Tibial artery (tissue), 4 donors: ENCODE results near the gene SMIM1.

Experiments
- DNase-seq, 2 donors: peaks; one replicate each; pipeline ENCODE4 v3.0.0-alpha.2; 2019
- H3K27ac ChIP-seq, 2 donors: fragments of 200-600 bp; sonication (generic) in 1 of 2; 1 replicate in 1 of 2; 2 replicates in 1 of 2; pipeline ENCODE4 v1.5.1; 2018 to 2019; ENCODE audit warnings: mild to moderate bottlenecking in 1 of 2
- H3K27me3 ChIP-seq, 2 donors: fragments of 200-600 bp; sonication (generic) in 1 of 2; one replicate each; pipeline versions ENCODE4 v1.5.1 to v1.6.0; 2016 to 2019
- H3K36me3 ChIP-seq, 3 donors: fragments of 200-600 bp; sonication (generic) in 2 of 3; one replicate each; pipeline ENCODE4 v1.5.1; 2016 to 2019; ENCODE audit warnings: mild to moderate bottlenecking in 2 of 3
- H3K4me1 ChIP-seq, 4 donors: fragments of 200-600 bp; sonication (generic) in 2 of 4; 1 replicate in 3 of 4; 2 replicates in 1 of 4; pipeline ENCODE4 v1.5.1; 2016 to 2019
- H3K4me3 ChIP-seq, 2 donors: fragments of 200-600 bp; sonication (generic) in 1 of 2; 1 replicate in 1 of 2; 2 replicates in 1 of 2; pipeline ENCODE4 v1.5.1; 2018 to 2019; ENCODE audit warnings: mild to moderate bottlenecking in 2 of 2
- H3K9me3 ChIP-seq, 3 donors: fragments of 200-600 bp; sonication (generic) in 1 of 3; one replicate each; pipeline ENCODE4 v1.5.1; 2016 to 2019
- intact Hi-C: fragments of 100-400 bp; cut with DNase I; formaldehyde crosslinking; loops from one replicate; pipeline ENCODE4 v1.15.0; 2023; ENCODE audit warnings: low total_unique reads
- TF ChIP-seq, protein P1 (sequence below), 2 experiments: fragments of 200-600 bp in 1 of 2; fragments of 450-650 bp in 1 of 2; IDR thresholded peaks; one replicate each; pipeline ENCODE4 v1.5.1; 2017 to 2019; ENCODE audit warnings: antibody characterized with exemption in 2 of 2, mild to moderate bottlenecking in 1 of 2, moderate library complexity in 1 of 2

SMIM1 gene

DNA sequence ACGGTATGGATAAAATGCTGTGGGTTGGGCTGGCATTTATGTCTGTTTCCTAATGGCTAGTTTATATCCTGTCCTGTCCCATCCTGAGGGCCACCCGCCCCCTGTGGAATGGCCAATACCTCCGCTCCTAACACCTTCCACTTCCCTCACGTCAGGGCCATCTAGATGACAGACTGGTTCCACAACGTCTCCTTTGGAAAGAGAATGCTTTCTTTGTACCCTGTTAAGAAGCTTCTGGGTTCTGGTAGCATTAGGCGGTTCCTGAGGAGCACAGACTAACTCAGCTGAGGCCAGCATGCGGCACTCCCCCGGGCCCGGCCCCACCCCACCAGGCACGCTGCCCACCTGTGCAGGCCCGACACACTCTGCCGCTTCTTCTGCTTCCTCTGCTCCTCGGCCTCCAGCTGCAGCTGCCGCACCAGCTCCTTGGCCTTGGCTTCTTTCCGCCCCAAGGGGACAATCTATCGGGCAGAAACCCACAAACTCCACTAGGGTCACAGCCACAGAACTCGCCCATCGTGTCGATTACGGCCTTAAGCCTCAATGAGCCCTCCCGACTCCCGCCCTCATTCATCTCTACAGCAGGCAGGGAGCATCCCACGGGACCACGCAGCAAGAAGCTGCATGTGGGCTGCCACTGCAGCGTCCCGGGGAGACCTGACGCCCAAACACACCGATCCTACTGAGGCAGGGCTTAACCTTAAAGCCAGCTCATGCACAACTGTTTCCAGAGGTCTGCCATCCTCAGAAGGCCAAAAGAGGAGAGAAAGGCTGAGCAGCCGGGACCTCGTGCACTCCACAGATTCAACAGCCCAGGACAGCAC lies 11.3 kb downstream of the SMIM1 start:
- H3K4me3 ChIP-seq, result no peak overlapping the region
- no peaks in the 10 kb centered on the region for H3K27me3 ChIP-seq
- TF ChIP-seq, protein P1, sequence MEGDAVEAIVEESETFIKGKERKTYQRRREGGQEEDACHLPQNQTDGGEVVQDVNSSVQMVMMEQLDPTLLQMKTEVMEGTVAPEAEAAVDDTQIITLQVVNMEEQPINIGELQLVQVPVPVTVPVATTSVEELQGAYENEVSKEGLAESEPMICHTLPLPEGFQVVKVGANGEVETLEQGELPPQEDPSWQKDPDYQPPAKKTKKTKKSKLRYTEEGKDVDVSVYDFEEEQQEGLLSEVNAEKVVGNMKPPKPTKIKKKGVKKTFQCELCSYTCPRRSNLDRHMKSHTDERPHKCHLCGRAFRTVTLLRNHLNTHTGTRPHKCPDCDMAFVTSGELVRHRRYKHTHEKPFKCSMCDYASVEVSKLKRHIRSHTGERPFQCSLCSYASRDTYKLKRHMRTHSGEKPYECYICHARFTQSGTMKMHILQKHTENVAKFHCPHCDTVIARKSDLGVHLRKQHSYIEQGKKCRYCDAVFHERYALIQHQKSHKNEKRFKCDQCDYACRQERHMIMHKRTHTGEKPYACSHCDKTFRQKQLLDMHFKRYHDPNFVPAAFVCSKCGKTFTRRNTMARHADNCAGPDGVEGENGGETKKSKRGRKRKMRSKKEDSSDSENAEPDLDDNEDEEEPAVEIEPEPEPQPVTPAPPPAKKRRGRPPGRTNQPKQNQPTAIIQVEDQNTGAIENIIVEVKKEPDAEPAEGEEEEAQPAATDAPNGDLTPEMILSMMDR (IDR thresholded peaks at IDR 0.05), result no peak
- intact Hi-C loops, result no loop called here
- H3K9me3 ChIP-seq, result no peaks in the 10 kb centered on the region
- H3K27ac ChIP-seq, result no peak overlapping the region
- no peak for DNase-seq
- peaks cover 77 to 99% (median 98%) of the 10 kb centered on the region in 3 donors for H3K36me3 ChIP-seq
- H3K4me1 ChIP-seq, result peaks cover 0 to 2% (median 0%) of the 10 kb centered on the region in 4 donors

DNA sequence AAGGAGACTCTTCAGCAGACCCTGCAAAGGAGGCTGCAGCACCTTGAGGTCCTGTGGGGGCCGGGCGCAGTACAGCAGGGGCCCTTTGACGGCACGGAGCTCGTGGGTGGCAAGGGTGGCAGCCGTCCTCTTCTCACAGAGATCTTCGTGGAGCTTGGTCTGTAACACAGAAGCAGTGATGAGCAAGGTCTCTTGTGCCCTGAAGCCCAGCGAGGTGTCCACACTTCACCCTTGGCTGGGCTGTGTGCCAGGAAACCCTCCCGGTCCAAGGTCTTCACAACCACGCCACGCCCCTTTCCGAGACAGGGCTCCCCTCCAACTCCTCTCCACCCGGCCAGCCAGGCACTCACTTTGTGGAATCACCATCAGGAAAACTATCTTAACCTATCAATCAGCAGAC lies 12.5 kb downstream of the SMIM1 start:
- H3K4me3 ChIP-seq, result no peak overlapping the region
- peaks cover 0 to 7% (median 2%) of the 10 kb centered on the region in 4 donors for H3K4me1 ChIP-seq
- no peak for DNase-seq
- H3K9me3 ChIP-seq, result no peaks in the 10 kb centered on the region
- no peaks in the 10 kb centered on the region for H3K27me3 ChIP-seq
- TF ChIP-seq, protein P1 (IDR thresholded peaks at IDR 0.05), result no peak
- H3K27ac ChIP-seq, result no peak overlapping the region
- peaks cover 71 to 99% (median 92%) of the 10 kb centered on the region in 3 donors for H3K36me3 ChIP-seq
- intact Hi-C loops, result no loop called here

DNA sequence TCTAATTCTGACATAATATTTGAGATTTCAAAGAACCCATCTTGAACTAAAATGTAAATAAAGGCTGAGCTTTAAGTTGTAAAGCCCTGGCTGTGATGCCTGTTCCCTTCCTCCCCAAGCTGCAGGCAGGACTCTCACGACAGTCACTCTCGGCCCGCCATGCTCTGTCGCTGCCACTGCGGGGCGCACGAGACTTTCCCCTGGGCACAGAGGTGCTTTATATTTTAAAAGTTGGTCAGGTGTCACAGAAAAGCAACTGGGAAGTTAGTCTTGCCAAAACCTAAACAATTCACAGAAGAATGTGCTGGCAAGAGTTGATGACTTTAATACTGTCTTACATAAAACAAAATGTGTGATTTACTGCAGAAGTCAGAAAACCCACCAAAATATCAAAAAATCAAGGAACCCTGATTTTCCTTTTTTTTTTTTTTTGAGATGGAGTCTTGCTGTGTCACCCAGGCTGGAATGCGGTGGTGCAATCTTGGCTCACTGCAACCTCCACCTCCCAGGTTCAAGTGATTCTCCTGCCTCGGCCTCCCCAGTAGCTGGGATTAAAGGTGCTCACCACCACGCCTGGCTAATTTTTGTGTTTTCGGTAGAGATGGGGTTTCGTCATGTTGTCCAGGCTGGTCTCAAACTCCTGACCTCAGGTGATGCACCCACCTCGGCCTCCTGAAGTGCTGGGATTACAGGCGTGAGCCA lies 13.1 kb downstream of the SMIM1 start:
- Histone ChIP-seq H3K27ac (no peak overlapping the region), H3K9me3 (no peaks in the 10 kb centered on the region), H3K27me3 (no peaks in the 10 kb centered on the region), H3K4me1 (peaks cover 0 to 9% (median 2%) of the 10 kb centered on the region in 4 donors), H3K4me3 (no peak overlapping the region), H3K36me3 (peaks cover 65 to 99% (median 89%) of the 10 kb centered on the region in 3 donors)
- no peak for DNase-seq
- intact Hi-C loops, result no loop called here
- TF ChIP-seq, protein P1 (IDR thresholded peaks at IDR 0.05), result no peak

DNA sequence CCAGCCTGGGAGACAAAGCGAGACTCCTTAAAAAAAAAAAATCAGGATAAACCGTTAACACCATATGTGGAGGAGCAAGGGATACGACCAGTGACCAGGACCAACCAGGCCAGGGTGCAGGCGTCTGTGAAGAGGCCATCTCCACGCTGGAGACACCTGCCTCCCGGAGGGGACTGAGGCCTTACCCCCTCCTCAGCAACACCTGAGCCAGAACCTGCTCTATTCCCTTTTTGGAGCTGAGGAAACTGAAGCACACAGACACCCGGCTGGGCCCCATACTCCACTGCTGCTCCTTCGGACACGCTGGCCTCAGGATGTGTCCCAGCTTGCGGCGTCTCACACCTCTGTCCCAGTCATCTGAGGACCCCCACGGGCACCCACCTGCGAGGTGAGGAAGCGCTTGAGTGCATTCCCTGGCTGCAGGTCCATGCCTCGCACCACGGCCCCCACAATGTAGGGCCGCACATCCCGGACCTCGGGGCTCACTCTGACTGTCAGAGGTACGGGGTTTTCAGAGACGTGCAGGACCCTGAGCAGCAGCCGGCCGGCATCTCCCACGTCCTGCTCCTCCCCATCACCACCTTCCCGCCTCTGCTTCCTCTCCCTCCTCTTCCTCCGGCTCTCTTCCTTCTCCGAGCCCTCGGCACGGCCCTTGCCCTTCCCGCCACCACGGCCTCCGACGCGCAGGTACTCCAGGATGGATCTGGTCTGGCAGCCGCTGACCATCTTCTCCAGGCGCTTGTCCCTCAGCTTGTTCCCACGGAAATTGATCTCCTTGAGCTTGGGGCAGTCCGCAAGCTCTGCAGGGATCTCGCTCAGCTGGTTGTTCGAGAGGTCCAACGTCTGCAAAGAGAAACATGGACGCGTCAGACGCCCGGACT lies 14.2 kb downstream of the SMIM1 start:
- TF ChIP-seq, protein P1 (IDR thresholded peaks at IDR 0.05), result no peak
- intact Hi-C loops, result no loop called here
- H3K27me3 ChIP-seq, result no peaks in the 10 kb centered on the region
- peaks cover 54 to 96% (median 80%) of the 10 kb centered on the region in 3 donors for H3K36me3 ChIP-seq
- no peak overlapping the region for H3K4me3 ChIP-seq
- H3K4me1 ChIP-seq, result peaks cover 0 to 20% (median 5%) of the 10 kb centered on the region in 4 donors
- no peak for DNase-seq
- no peak overlapping the region for H3K27ac ChIP-seq
- no peaks in the 10 kb centered on the region for H3K9me3 ChIP-seq

DNA sequence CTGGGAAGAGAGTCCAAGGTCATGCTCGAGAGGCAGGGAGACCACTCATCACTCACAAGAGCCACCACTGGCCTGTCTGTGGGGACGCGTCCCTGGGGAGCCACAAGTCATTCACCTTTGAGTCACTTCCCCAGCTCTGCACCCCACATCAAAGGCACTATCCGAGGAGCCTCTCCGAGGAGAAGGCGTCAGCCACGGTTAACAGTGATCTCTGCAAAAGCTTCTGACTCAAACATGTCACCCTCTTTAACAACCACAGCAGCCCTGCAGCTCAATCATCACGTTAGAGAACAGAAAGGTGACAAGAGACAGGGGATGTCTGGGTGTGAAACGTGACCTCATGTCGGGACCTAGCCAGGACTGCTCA lies 14.8 kb downstream of the SMIM1 start:
- Histone ChIP-seq H3K9me3 (no peaks in the 10 kb centered on the region), H3K27ac (no peak overlapping the region), H3K4me1 (peaks cover 0 to 22% (median 6%) of the 10 kb centered on the region in 4 donors), H3K4me3 (no peak overlapping the region), H3K27me3 (no peaks in the 10 kb centered on the region), H3K36me3 (peaks cover 48 to 93% (median 73%) of the 10 kb centered on the region in 3 donors)
- no peak for DNase-seq
- TF ChIP-seq, protein P1 (IDR thresholded peaks at IDR 0.05), result no peak
- intact Hi-C loops, result no loop called here
